A549 (cell line): ENCODE results near the gene THUMPD2. TPM values are rescaled to one million over a fixed set of nuclear protein-coding genes. Genes with fewer than 3 reads are reported as not detected.

Source experiments
- ATAC-seq, 2 experiments: fragments of 200-7000 bp in 1 of 2; fragments of >200 bp in 1 of 2; cut with Nextera tagmentation in 1 of 2; cut with Tn5 transposase in 1 of 2; 3 replicates each; pipeline versions ENCODE4 v1.8.0 to v1.9.1; 2018 to 2020; ENCODE audit warnings: mild to moderate bottlenecking in 1 of 2, moderate library complexity in 1 of 2
- CTCF ChIA-PET: fragments of 300-600 bp; sonication (Branson Sonifier 250); formaldehyde crosslinking; extraction: SDS; loops from one replicate; lab custom pipeline; 2021; ENCODE audit warnings: antibody characterized with exemption, inconsistent platforms; lab: Yijun Ruan, JAX
- POLR2A ChIA-PET: fragments of 350-600 bp; formaldehyde crosslinking; extraction: SDS; loops from one replicate; lab custom pipeline; 2021; ENCODE audit warnings: antibody characterized with exemption, inconsistent platforms; lab: Yijun Ruan, JAX
- DNase-seq, 2 experiments: peaks; one replicate each; pipeline versions ENCODE4 v3.0.0 to v3.0.0-alpha.2; 2011 to 2016; ENCODE audit warnings: low read depth in 1 of 2, low spot score in 1 of 2
- FAIRE-seq: peaks from 2 replicates; lab custom pipeline; 2011; peaks lifted over from hg19 to GRCh38; lab: Jason Lieb, UNC
- H3K27ac ChIP-seq, 2 experiments: fragments of >200 bp; sonication (Bioruptor Twin); formaldehyde crosslinking; 3 replicates each; pipeline ENCODE4 v1.5.1; 2016 to 2017
- H3K4me1 ChIP-seq: fragments of >200 bp; sonication (Bioruptor Twin); formaldehyde crosslinking; 3 replicates; pipeline ENCODE4 v1.6.1; 2016
- H3K4me2 ChIP-seq: fragments of >200 bp; sonication (Bioruptor Twin); formaldehyde crosslinking; 3 replicates; pipeline ENCODE4 v1.6.1; 2016
- H3K4me3 ChIP-seq: fragments of >200 bp; sonication (Bioruptor Twin); formaldehyde crosslinking; 3 replicates; pipeline ENCODE4 v1.5.1; 2016
- H3K9me3 ChIP-seq: fragments of >200 bp; sonication (Bioruptor Twin); formaldehyde crosslinking; 3 replicates; pipeline ENCODE4 v1.6.1; 2016
- CHD4 ChIP-seq: fragments of 200-600 bp; sonication (generic); IDR thresholded peaks from 2 replicates; pipeline ENCODE4 v1.6.1; 2016; ENCODE audit warnings: antibody characterized with exemption, mild to moderate bottlenecking, borderline replicate concordance
- EP300 ChIP-seq, 2 experiments: fragments of >200 bp; sonication (Bioruptor Twin); formaldehyde crosslinking; IDR thresholded peaks; 2 replicates in 1 of 2; 3 replicates in 1 of 2; pipeline ENCODE4 v1.6.1; 2016 to 2017
- ESRRA ChIP-seq: fragments of 150-350 bp; IDR thresholded peaks from 2 replicates; pipeline ENCODE4 v1.6.1; 2014; ENCODE audit warnings: mild to moderate bottlenecking, low read length, borderline replicate concordance
- FOSB ChIP-seq: fragments of 250-450 bp; sonication (Bioruptor Pico); IDR thresholded peaks from 2 replicates; pipeline ENCODE4 v1.5.0; 2020; ENCODE audit warnings: mild to moderate bottlenecking, moderate library complexity
- FOSL2 ChIP-seq, 2 experiments: fragments of 450-650 bp in 1 of 2; fragments of >200 bp in 1 of 2; sonication (Bioruptor Twin) in 1 of 2; formaldehyde crosslinking; IDR thresholded peaks; 2 replicates each; pipeline versions ENCODE4 v1.5.0 to v1.6.1; 2016 to 2020; ENCODE audit warnings: mild to moderate bottlenecking in 1 of 2, moderate library complexity in 1 of 2
- GATA3 ChIP-seq: IDR thresholded peaks from 2 replicates; pipeline ENCODE4 v1.6.1; 2012; ENCODE audit warnings: borderline replicate concordance
- HDAC2 ChIP-seq: fragments of 200-600 bp; sonication (generic); IDR thresholded peaks from 2 replicates; pipeline ENCODE4 v1.6.1; 2016
- JUNB ChIP-seq: fragments of >200 bp; sonication (Bioruptor Twin); formaldehyde crosslinking; IDR thresholded peaks from 2 replicates; pipeline ENCODE4 v1.6.1; 2016
- KDM5A ChIP-seq: fragments of 200-600 bp; sonication (generic); IDR thresholded peaks from 2 replicates; pipeline ENCODE4 v1.6.1; 2016; ENCODE audit warnings: antibody characterized with exemption, mild to moderate bottlenecking
- NFE2L2 ChIP-seq: fragments of 150-350 bp; conservative IDR thresholded peaks from 2 replicates; pipeline ENCODE4 v1.6.1; 2014; ENCODE audit warnings: low read length
- RARB ChIP-seq: fragments of 250-450 bp; sonication (Bioruptor Pico); IDR thresholded peaks from 2 replicates; pipeline ENCODE4 v1.8.0; 2021; ENCODE audit warnings: mild to moderate bottlenecking, moderate library complexity
- SREBF2 ChIP-seq: fragments of 450-650 bp; IDR thresholded peaks from 2 replicates; pipeline ENCODE4 v1.6.1; 2014; ENCODE audit warnings: mild to moderate bottlenecking, moderate library complexity
- ZFP36 ChIP-seq: fragments of 450-650 bp; IDR thresholded peaks from 2 replicates; pipeline ENCODE4 v1.6.1; 2014; ENCODE audit warnings: borderline replicate concordance; ENCODE audit not compliant: partially characterized antibody
- ZNF302 ChIP-seq: fragments of 250-450 bp; sonication (Bioruptor Pico); IDR thresholded peaks from 2 replicates; pipeline ENCODE4 v1.9.0; 2021; ENCODE audit warnings: inconsistent platforms, mild to moderate bottlenecking, moderate library complexity
- WGBS: methylation state at CpG from one replicate; pipeline ENCODE4 v1.1.6; 2017; ENCODE audit errors: missing lambda C conversion rate; 5-methylcytosine and 5-hydroxymethylcytosine counted together
- polyA plus RNA-seq, 4 experiments: library from polyadenylated mRNA; depleted of rRNA in 3 of 4; stranded (reverse); fragments of >200 nt; fragmentation: RNase III in 1 of 4; extraction: RNeasy Plus Mini Kit Qiagen cat#74134 plus additional on column Dnase treatment in 1 of 4; gene quantifications; 2 replicates in 3 of 4; 3 replicates in 1 of 4; pipeline ENCODE4 v1.2.3, GENCODE V29; 2011 to 2017
- TF ChIP-seq, protein P1 (sequence below): IDR thresholded peaks from 2 replicates; pipeline ENCODE4 v1.6.1; 2012
- TF ChIP-seq, protein P2 (sequence below): IDR thresholded peaks from 2 replicates; pipeline ENCODE4 v1.6.1; 2012; ENCODE audit warnings: low read depth, borderline replicate concordance
- TF ChIP-seq, protein P3 (sequence below): fragments of 150-350 bp; IDR thresholded peaks from 2 replicates; pipeline ENCODE4 v1.6.1; 2014; ENCODE audit warnings: low read depth, mild to moderate bottlenecking, low read length
- TF ChIP-seq, protein P4 (sequence below): fragments of >200 bp; sonication (Bioruptor Twin); formaldehyde crosslinking; IDR thresholded peaks from 2 replicates; pipeline ENCODE4 v1.6.1; 2016
- TF ChIP-seq, protein P5 (sequence below): fragments of >200 bp; sonication (Bioruptor Twin); formaldehyde crosslinking; IDR thresholded peaks from 3 replicates; pipeline ENCODE4 v1.6.1; 2016

Gene THUMPD2
- polyA plus RNA-seq, 2 of the 4 experiments (the other 2 are of a cell fraction) = 13.8 to 25.3 TPM

DNA sequence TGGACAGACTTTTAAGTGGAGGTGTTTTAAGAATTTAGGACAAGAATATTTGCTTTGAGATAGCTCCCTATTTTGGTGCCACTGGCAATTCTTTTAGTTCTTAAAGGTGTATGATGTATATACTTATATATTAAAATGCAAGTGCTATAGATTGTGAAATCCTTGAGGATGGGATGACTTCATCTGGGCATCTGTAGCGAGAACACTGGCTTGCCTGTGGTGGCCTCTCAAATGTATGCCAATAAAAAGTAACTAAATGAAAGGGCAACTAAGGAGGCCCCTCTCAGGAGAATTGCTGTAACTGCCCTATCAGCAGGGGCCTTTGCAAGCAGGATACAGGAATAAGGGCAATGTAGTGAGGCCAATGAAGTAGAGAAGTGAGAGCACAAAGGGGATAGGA is 2.6 kb upstream of the THUMPD2 start (continued):
- TF ChIP-seq, protein P1, sequence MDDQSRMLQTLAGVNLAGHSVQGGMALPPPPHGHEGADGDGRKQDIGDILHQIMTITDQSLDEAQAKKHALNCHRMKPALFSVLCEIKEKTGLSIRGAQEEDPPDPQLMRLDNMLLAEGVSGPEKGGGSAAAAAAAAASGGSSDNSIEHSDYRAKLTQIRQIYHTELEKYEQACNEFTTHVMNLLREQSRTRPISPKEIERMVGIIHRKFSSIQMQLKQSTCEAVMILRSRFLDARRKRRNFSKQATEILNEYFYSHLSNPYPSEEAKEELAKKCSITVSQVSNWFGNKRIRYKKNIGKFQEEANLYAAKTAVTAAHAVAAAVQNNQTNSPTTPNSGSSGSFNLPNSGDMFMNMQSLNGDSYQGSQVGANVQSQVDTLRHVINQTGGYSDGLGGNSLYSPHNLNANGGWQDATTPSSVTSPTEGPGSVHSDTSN = no peak
- no peak for TF ChIP-seq HDAC2

DNA sequence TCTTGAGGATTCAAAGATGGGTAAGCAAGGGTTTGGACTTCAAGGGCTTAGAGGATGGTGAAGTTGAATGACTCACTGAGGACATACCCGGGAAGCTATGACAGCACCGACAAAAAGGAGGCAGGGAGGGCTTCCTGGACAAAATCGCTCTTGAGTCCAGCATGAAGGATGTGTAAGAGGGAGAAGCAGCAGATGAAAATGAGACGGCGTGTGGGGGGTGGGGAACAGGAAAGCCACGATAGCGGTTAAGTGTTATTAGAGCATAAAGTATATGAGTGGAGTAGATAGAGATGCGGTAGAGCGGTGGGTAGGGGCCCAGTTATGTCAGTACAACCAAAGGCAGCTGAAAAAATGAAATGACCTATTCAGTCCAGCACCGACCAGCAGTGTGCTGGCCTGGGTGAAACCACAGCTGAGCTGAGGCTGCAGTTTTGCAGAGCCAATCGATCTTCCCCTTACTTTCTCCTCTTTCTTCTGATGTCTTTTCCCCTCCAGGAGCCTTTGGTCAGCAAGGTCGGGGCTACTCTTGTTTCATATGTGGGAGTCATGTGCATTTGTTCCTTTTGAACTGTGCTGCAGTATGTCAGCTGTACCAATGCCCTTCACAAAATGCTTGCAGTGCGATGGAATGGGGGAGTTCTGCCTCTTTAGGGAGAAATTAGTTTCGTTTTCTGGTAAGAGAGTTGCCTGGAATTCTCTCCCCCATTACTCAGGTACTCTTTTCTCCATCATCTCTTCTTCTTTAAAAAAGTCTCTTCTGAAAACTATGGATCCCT is 2.0 kb upstream of the THUMPD2 start:
- Histone ChIP-seq H3K4me1 (peaks cover 13% of the 10 kb centered on the region), H3K9me3 (0 out of 3 replicates have a peak, but pooled peaks cover 4% of the 10 kb centered on the region), H3K27ac (no peak overlapping the region), H3K4me3 (no peak overlapping the region), H3K4me2 (peak overlapping the region; percentile 18; the same call in 1 of the 3 replicates)
- peak; percentile 8 to 27; a peak in 1 of 6 replicates for ATAC-seq
- 71% methylated on average over 14 of the region's 14 CpGs for WGBS
- POLR2A ChIA-PET = no interaction called here
- FAIRE-seq = no peak
- DNase-seq = peak in 1 of 2 experiments; percentile 14
- CTCF ChIA-PET = no interaction called here
- no peak for TF ChIP-seq SREBF2
- TF ChIP-seq ZNF302 (CRISPR knock-in tag) = no peak
- no peak for TF ChIP-seq JUNB
- TF ChIP-seq FOSB = no peak
- TF ChIP-seq EP300 (IDR thresholded peaks at IDR 0.05) = no peak

DNA sequence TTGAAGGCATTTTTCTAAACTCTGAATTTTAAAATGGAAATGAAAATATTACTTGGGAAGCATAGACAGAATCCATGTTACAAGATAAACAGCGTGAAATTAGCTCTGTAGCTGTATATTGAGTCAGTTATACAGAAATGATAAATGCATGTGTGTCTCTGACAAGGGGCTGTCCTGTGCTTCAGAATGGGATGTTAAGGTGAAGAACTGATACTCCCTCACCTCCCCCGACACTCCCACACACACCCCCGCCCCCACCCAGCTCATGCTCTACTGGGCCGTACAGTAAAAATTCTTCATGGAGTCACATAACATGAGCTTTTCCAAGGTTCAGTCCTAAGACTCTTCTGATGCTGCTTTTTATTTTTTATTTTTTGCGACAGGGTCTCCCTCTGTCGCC is 869 bp upstream of the THUMPD2 start:
- Histone ChIP-seq H3K4me3 (no peak overlapping the region), H3K4me1 (peaks cover 13% of the 10 kb centered on the region), H3K4me2 (no peak overlapping the region; the same call in 2 of the 3 replicates), H3K9me3 (0 out of 3 replicates have a peak, but pooled peaks cover 4% of the 10 kb centered on the region), H3K27ac (no peak overlapping the region)
- FAIRE-seq (no peak), DNase-seq (no peak), ATAC-seq (no peak)
- TF ChIP-seq CHD4 = no peak
- TF ChIP-seq FOSL2 (IDR thresholded peaks at IDR 0.05) = no peak
- TF ChIP-seq FOSL2 (CRISPR knock-in tag; IDR thresholded peaks at IDR 0.05) = no peak
- no peak for TF ChIP-seq KDM5A
- TF ChIP-seq ZFP36 = no peak
- TF ChIP-seq, protein P2, sequence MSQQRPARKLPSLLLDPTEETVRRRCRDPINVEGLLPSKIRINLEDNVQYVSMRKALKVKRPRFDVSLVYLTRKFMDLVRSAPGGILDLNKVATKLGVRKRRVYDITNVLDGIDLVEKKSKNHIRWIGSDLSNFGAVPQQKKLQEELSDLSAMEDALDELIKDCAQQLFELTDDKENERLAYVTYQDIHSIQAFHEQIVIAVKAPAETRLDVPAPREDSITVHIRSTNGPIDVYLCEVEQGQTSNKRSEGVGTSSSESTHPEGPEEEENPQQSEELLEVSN = no peak
- no peak for TF ChIP-seq GATA3
- no peak for TF ChIP-seq NFE2L2
- TF ChIP-seq, protein P3, sequence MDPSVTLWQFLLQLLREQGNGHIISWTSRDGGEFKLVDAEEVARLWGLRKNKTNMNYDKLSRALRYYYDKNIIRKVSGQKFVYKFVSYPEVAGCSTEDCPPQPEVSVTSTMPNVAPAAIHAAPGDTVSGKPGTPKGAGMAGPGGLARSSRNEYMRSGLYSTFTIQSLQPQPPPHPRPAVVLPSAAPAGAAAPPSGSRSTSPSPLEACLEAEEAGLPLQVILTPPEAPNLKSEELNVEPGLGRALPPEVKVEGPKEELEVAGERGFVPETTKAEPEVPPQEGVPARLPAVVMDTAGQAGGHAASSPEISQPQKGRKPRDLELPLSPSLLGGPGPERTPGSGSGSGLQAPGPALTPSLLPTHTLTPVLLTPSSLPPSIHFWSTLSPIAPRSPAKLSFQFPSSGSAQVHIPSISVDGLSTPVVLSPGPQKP = no peak
- TF ChIP-seq ESRRA = no peak
- TF ChIP-seq, protein P4, sequence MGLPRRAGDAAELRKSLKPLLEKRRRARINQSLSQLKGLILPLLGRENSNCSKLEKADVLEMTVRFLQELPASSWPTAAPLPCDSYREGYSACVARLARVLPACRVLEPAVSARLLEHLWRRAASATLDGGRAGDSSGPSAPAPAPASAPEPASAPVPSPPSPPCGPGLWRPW = no peak
- no peak for TF ChIP-seq RARB (CRISPR knock-in tag)
- TF ChIP-seq, protein P5, sequence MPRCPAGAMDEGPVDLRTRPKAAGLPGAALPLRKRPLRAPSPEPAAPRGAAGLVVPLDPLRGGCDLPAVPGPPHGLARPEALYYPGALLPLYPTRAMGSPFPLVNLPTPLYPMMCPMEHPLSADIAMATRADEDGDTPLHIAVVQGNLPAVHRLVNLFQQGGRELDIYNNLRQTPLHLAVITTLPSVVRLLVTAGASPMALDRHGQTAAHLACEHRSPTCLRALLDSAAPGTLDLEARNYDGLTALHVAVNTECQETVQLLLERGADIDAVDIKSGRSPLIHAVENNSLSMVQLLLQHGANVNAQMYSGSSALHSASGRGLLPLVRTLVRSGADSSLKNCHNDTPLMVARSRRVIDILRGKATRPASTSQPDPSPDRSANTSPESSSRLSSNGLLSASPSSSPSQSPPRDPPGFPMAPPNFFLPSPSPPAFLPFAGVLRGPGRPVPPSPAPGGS = no peak
- TF ChIP-seq FOSB = no peak
- 87% methylated on average over 6 of the region's 6 CpGs for WGBS
- ChIA-PET CTCF (interaction anchor here (1.0 kb wide), 1 partner anchor 29 kb away, joined by 3 read pairs; no protein-coding TSS in a partner anchor), POLR2A (interaction anchor here (0.6 kb wide), 1 partner anchor 90 kb away, joined by 4 read pairs; no protein-coding TSS in a partner anchor)
